Frontal cortex (tissue), 4 donors: Measurements from ENCODE around the gene F2R. TPM values are rescaled to one million over a fixed set of nuclear protein-coding genes. Genes with fewer than 3 reads are reported as not detected.

Experiments
- DNase-seq, 2 donors: peaks; one replicate each; pipeline ENCODE4 v3.0.0; 2012; ENCODE audit warnings: low spot score in 2 of 2
- FAIRE-seq: peaks from 2 replicates; lab custom pipeline; 2012; peaks lifted over from hg19 to GRCh38; lab: Jason Lieb, UNC
- total RNA-seq: library from RNA; depleted of rRNA; stranded (reverse); fragments of >200 nt; gene quantifications from one replicate; pipeline ENCODE4 v1.2.3, GENCODE V29; 2014
- donor health status: control.
- donor health status: control.
- donor health status: control.

Gene F2R
- total RNA-seq, 1 donor from 2014 or later: 22.8 TPM

GRCh38 chr5:76690037-76690679 lies 25.8 kb upstream of the F2R start:
- DNase-seq (no peak), FAIRE-seq (no peak)

GRCh38 chr5:76690704-76691466 lies 25.0 kb upstream of the F2R start:
- FAIRE-seq: no peak
- DNase-seq: no peak

GRCh38 chr5:76691467-76692273 lies 24.3 kb upstream of the F2R start:
- no peak for DNase-seq
- FAIRE-seq: no peak

- DNase-seq (no peak), FAIRE-seq (no peak)
Observed at GRCh38 chr5:76692274-76692540, 23.7 kb upstream of the F2R start.

DNA sequence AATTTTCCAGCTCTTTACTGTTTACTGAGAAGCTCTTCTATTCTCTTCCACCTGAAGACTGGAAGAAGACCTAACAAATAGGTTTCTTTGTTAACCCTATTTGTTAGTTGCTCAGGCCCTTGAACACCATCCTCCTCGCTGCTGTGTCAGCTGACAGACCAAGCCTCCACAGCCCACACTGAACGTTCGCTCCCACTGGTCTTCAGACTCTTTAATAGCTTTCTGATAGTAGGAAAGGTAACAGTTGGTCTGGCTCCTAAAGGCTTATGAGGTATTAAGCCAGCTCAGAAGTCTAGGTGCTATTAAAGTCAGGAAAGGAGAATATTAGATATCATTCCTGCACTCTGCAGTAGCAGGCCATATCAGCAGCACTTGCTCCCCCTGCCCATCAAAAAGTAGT lies 23.3 kb upstream of the F2R start:
- FAIRE-seq (no peak), DNase-seq (no peak)

- no peak for DNase-seq
- no peak for FAIRE-seq
Observed at GRCh38 chr5:76693141-76693540, 22.8 kb upstream of the F2R start.

GRCh38 chr5:76694317-76694716 lies 21.6 kb upstream of the F2R start:
- DNase-seq: no peak
- FAIRE-seq: no peak

DNA sequence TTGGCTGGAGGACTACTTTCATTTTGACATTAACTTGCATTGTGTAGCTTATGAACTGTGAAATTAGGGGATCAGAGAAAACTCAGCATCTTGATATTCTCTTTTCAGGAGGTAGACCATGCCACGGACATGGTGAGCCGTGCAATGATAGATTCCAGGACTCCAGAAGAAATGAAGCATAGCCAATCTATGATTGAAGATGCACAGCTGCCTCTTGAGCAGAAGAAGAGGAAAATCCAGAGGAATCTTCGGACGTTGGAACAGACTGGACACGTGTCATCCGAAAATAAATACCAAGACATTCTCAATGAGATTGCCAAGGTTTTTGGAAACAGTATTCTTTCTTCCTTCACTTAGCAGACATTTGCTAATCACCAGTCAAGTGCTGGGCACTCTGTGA lies 20.6 kb upstream of the F2R start:
- FAIRE-seq: no peak
- no peak for DNase-seq

- no peak for FAIRE-seq
- no peak for DNase-seq
Observed at GRCh38 chr5:76696251-76696650, 19.7 kb upstream of the F2R start.

DNA sequence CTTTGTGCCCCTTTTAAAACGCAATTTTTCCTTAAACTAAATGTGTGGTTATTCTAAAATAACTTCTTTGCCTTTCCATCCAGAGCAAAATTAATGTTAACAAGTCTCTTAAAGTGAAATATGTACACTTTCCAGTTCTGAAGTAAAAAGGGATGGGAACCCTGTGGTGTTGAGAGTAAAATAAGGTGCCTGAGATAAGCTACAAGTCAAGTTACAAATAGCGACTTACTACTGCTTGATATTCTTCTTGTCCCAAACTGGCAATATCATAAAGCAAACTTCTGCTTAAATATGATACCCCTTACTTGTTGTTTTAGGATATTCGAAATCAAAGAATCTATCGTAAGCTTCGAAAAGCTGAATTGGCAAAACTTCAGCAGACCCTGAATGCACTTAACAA lies 18.3 kb upstream of the F2R start:
- FAIRE-seq (no peak), DNase-seq (no peak)

- FAIRE-seq: no peak
- no peak for DNase-seq
Observed at GRCh38 chr5:76700571-76700970, 15.4 kb upstream of the F2R start.

GRCh38 chr5:76701298-76701697 lies 14.6 kb upstream of the F2R start:
- DNase-seq (no peak), FAIRE-seq (no peak)

- FAIRE-seq: no peak
- no peak for DNase-seq
Observed at GRCh38 chr5:76703707-76704106, 12.2 kb upstream of the F2R start.

DNA sequence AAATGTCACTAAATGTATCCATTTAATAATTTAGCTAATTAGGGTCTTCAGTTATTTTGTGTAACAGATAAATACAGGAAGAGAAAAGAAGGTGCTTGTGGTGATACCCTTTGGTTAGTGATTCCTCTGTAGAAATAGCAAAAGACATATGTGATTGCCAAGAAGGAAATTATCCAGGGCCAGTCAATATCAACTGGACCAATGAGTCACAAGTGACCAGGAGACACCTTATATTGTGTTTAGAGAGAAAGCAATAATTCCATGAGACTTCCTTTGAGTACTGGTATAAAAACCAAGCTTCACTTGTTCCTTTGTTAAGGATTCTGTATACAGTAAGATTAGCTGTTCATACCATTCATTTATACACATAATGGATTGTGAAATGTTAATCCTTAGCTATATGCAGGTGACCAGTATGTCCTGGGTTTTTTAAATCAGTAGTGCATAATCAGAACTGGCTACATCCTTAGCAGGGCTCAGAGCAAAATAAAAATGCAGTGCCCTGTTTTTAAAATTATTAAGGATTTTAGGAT lies 11.7 kb upstream of the F2R start:
- FAIRE-seq (no peak), DNase-seq (no peak)

DNA sequence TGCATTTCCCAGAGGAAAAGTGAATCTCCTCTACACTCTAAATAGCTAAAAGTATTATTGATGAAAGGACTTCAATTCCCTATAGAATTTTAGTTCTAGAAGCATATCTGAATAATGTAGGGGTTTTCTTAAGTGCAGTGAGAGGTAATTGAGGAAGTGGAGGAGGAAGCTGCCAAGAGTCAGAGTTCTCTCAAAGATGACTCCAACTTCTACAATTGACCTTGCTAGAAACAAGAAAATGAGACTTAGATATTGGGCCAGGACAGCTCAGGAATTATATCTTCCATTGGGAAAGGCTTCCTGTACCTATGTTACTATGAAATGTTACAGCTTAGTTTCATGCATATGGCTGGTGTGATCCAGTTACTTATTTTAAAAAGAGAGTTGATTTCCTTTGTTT lies 10.4 kb upstream of the F2R start:
- no peak for FAIRE-seq
- DNase-seq: no peak

DNA sequence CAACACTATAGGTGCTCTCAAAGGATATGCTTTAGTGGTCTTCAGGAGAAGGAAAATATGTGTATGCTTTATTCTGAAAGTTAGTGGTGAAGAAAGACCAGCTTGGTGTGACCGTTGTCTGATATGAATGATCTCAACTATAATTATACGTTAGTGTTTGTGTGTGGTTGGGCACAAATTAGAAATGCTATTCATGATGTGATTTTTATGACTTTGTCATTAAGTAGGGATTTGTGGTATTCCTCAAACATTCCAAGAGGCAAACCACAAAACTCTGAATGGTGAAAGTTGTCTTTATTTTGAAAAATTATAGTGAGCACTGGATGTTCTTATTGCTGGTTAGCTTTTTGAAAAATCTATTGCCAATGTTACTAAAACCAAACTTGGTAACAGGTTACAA lies 6.2 kb upstream of the F2R start:
- no peak for DNase-seq
- no peak for FAIRE-seq

GRCh38 chr5:76710991-76711390 lies 4.9 kb upstream of the F2R start:
- no peak for FAIRE-seq
- DNase-seq: no peak

DNA sequence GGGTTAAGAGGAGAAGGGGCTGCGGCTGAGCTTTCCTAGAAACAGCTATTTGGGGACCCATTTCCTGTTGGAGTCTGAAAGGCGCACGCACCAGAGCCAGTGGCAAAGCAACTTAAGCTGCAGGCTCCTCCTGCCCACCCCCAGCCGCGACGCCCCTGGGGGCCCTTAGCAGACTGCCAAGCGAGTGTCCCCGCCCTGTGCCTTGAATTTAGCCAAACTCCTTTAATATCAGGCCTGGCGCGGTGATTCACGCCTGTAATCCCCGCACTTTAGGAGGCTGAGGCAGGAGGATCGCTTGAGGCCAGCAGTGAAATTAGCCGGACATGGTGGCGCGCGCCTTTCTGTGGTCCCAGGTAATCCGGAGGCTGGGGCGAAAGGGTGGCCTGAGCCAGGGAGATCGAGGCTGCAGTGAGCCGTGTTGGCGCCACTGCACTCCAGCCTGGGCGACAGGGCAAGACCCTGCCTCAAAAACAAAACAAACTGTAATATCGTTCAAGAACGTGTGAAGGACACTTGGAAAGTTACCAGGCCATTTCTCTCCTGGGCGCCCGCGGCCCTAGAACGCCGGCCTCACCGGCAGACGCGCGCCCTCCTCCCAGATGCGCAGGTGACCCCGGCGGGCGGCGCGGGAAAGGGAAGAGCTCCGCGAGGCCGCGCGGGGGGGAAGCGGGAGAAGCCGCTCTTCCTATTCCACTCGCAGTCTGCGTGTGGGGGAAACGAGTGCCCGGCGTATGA lies 1.0 kb upstream of the F2R start:
- no peak for FAIRE-seq

GRCh38 chr5:76715486-76715735 lies 515 bp upstream of the F2R start:
- FAIRE-seq (no peak), DNase-seq (peak in 1 of 2 donors; percentile 41)

More for the DNA sequence above, 1.0 kb upstream of the F2R start:
- DNase-seq: peak in 1 of 2 donors; percentile 43

DNA sequence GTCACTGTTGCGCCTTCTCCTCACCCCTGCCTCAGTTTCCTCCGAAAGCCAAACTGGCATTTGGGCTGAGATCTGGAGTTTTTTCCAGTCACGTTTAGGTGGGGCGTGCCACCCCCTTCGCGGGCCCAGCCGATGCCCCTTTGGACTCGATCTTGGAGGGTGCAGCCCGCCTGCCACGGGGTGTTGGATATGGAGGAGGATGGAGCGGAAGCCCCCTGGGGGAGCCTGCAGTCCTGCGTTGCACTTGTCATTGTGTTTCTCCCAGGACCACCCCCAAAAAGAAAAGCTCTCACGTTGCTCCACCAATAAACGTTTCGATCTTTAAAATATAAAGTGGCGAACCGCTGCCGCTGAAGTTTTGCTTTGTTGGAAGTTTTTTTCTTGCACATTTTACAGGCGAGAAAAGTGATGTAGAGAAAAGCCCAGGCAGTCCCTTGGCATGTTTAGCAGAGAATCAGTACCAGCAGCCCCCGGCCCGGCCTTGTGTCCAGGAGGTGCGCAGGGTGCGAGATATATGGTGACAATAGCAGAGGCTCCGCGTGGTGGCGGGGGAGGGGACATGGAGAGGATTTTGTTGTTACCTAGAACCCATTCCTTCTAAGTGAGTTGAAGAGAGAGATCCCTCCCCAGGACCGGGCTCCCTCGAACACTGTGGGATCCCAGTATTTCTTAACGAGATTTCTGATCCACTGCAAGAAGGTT lies 681 bp downstream of the F2R start:
- DNase-seq (no peak), FAIRE-seq (no peak)
